ENCODE results near the gene ENAM.

The ENAM gene

GRCh38 chr4:70628444-70628843 is at the start of gene ENAM:
TSS of gene ENAM (plus strand) at chr4:70628744. CDS start at chr4:70629501, 757 bp downstream.
- no peak for DNase-seq (ENCODE audit: low read depth)
- TF ChIP-seq CTCF (IDR thresholded peaks at IDR 0.05; ENCODE audit: low read depth, low read length, missing control alignments) = no peak
- no peak within 1 kb of the TSS for H3K4me3 ChIP-seq (ENCODE audit: low read depth, low read length)

- no peak overlapping the region for H3K4me3 ChIP-seq (ENCODE audit: low read depth, low read length)
- TF ChIP-seq CTCF (IDR thresholded peaks at IDR 0.05; ENCODE audit: low read depth, low read length, missing control alignments) = no peak
- DNase-seq (ENCODE audit: low read depth) = no peak
Measured at GRCh38 chr4:70581980-70582379, 46.6 kb upstream of the ENAM start.

GRCh38 chr4:70583952-70584834 is 44.4 kb upstream of the ENAM start:
- TF ChIP-seq CTCF (IDR thresholded peaks at IDR 0.05; ENCODE audit: low read depth, low read length, missing control alignments) = no peak
- DNase-seq (ENCODE audit: low read depth) = no peak
- H3K4me3 ChIP-seq (ENCODE audit: low read depth, low read length) = no peak overlapping the region

GRCh38 chr4:70586841-70587240 is 41.7 kb upstream of the ENAM start:
- DNase-seq (ENCODE audit: low read depth) = no peak
- no peak for TF ChIP-seq CTCF (IDR thresholded peaks at IDR 0.05; ENCODE audit: low read depth, low read length, missing control alignments)
- H3K4me3 ChIP-seq (ENCODE audit: low read depth, low read length) = no peak overlapping the region

GRCh38 chr4:70589785-70590184 is 38.8 kb upstream of the ENAM start:
- H3K4me3 ChIP-seq (ENCODE audit: low read depth, low read length) = no peak overlapping the region
- no peak for DNase-seq (ENCODE audit: low read depth)
- no peak for TF ChIP-seq CTCF (IDR thresholded peaks at IDR 0.05; ENCODE audit: low read depth, low read length, missing control alignments)

GRCh38 chr4:70591955-70592582 is 36.5 kb upstream of the ENAM start, which contains the start of gene AMBN:
TSS of gene AMBN (plus strand) at chr4:70592256. CDS start at chr4:70592359, 103 bp downstream.
- no peak for DNase-seq (ENCODE audit: low read depth)

More at GRCh38 chr4:70591955-70592582, 36.5 kb upstream of the ENAM start, which contains the start of gene AMBN:
- TF ChIP-seq CTCF (IDR thresholded peaks at IDR 0.05; ENCODE audit: low read depth, low read length, missing control alignments) = no peak
- no peak within 1 kb of the TSS for H3K4me3 ChIP-seq (ENCODE audit: low read depth, low read length)
